H1 (cell line): ENCODE data around the gene SDR39U1.

Experiments used
- POLR2A ChIP-seq, 2 experiments: IDR thresholded peaks; 1 replicate in 1 of 2; 2 replicates in 1 of 2; pipeline ENCODE4 v1.6.1; 2011; ENCODE audit warnings: low read depth in 2 of 2, low read length in 2 of 2, mild to moderate bottlenecking in 2 of 2; ENCODE audit errors: control extremely low read depth in 1 of 2
- POLR2AphosphoS5 ChIP-seq: IDR thresholded peaks from 2 replicates; pipeline ENCODE4 v1.6.1; 2011; ENCODE audit warnings: low read depth, low read length
- RNF2 ChIP-seq: fragments of 200-900, 300-1000 bp; sonication (generic); IDR thresholded peaks from 2 replicates; pipeline ENCODE4 v1.7.1; 2016; ENCODE audit warnings: borderline replicate concordance, low read depth, mild to moderate bottlenecking, antibody characterized with exemption, low read length; ENCODE audit not compliant: poor library complexity, severe bottlenecking; ENCODE audit errors: missing control alignments

GRCh38 chr14:24443053-24443665, 583 bp upstream of the SDR39U1 start:
- TF ChIP-seq RNF2 (no peak), POLR2AphosphoS5 (no peak), POLR2A (IDR thresholded peaks at IDR 0.05; ENCODE audit: control extremely low read depth in 1 of 2, low read depth in 2 of 2, low read length in 2 of 2) (no peak)
